ENCODE measurements around the gene LANCL3.

The LANCL3 gene

DNA sequence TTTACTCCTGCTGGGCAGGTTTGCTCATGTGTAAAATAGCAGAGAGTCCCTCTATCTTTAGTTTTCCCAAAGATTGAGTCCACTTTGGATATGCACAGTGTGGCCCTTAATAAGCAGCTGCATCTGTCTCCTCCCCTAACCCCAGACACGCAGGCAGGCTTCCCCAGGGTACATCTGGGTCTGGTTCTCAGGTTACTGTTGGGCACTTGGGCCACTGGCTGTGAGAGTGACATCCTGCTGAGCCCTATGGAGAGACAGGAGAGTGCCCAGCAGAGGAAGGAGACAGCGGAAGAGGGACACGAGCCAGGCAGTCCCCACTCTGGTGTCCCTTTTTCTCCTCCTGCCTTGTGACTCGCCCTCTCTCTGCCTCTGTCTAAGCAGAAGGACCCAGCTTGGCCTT is 130.1 kb downstream of the LANCL3 start:
- no peak overlapping the region for H3K27ac ChIP-seq
- TF ChIP-seq, protein P1, sequence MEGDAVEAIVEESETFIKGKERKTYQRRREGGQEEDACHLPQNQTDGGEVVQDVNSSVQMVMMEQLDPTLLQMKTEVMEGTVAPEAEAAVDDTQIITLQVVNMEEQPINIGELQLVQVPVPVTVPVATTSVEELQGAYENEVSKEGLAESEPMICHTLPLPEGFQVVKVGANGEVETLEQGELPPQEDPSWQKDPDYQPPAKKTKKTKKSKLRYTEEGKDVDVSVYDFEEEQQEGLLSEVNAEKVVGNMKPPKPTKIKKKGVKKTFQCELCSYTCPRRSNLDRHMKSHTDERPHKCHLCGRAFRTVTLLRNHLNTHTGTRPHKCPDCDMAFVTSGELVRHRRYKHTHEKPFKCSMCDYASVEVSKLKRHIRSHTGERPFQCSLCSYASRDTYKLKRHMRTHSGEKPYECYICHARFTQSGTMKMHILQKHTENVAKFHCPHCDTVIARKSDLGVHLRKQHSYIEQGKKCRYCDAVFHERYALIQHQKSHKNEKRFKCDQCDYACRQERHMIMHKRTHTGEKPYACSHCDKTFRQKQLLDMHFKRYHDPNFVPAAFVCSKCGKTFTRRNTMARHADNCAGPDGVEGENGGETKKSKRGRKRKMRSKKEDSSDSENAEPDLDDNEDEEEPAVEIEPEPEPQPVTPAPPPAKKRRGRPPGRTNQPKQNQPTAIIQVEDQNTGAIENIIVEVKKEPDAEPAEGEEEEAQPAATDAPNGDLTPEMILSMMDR (IDR thresholded peaks at IDR 0.05) = no peak
- TF ChIP-seq ZFX (IDR thresholded peaks at IDR 0.05; ENCODE audit: borderline replicate concordance) = no peak

GRCh38 chrX:37711991-37712390 is 140.5 kb downstream of the LANCL3 start:
- TF ChIP-seq, protein P1 (IDR thresholded peaks at IDR 0.05) = no peak
- TF ChIP-seq ZFX (IDR thresholded peaks at IDR 0.05; ENCODE audit: borderline replicate concordance) = no peak
- H3K27ac ChIP-seq = no peak overlapping the region

GRCh38 chrX:37712458-37712857 is 141.0 kb downstream of the LANCL3 start:
- H3K27ac ChIP-seq = no peak overlapping the region
- TF ChIP-seq, protein P1 (IDR thresholded peaks at IDR 0.05) = no peak
- no peak for TF ChIP-seq ZFX (IDR thresholded peaks at IDR 0.05; ENCODE audit: borderline replicate concordance)

- TF ChIP-seq ZFX (IDR thresholded peaks at IDR 0.05; ENCODE audit: borderline replicate concordance) = no peak
- TF ChIP-seq, protein P1 (IDR thresholded peaks at IDR 0.05) = no peak
These were observed 143.0 kb downstream of the LANCL3 start for GRCh38 chrX:37714479-37714878.

DNA sequence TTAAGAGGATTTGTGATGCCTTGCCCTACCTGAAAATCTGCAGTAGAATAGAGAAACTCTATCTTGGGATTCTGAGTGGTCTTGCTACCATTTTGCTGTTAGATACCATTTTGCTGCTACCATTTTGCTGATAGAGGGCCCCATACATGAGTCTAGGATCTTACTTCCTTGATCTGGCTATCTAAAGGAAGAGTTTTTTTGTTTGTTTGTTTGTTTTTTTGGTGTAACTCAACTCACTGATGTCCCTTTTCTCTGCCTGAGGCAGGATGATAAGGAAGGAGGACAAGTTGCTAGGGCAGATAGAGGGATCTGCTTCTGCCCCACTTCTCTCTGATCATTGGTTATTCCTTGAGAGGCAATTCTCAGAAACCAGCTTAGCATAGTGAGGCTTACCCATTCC is 145.1 kb downstream of the LANCL3 start:
- H3K27ac ChIP-seq = no peak overlapping the region
- no peak for TF ChIP-seq ZFX (IDR thresholded peaks at IDR 0.05; ENCODE audit: borderline replicate concordance)
- TF ChIP-seq, protein P1 (IDR thresholded peaks at IDR 0.05) = no peak

More at GRCh38 chrX:37714479-37714878, 143.0 kb downstream of the LANCL3 start:
- H3K27ac ChIP-seq = no peak overlapping the region

- no peak overlapping the region for H3K27ac ChIP-seq
- TF ChIP-seq, protein P1 (IDR thresholded peaks at IDR 0.05) = no peak
- TF ChIP-seq ZFX (IDR thresholded peaks at IDR 0.05; ENCODE audit: borderline replicate concordance) = no peak
These were observed 146.2 kb downstream of the LANCL3 start for GRCh38 chrX:37717708-37718107.

GRCh38 chrX:37722595-37722994 is 151.1 kb downstream of the LANCL3 start:
- no peak overlapping the region for H3K27ac ChIP-seq
- TF ChIP-seq, protein P1 (IDR thresholded peaks at IDR 0.05) = no peak
- TF ChIP-seq ZFX (IDR thresholded peaks at IDR 0.05; ENCODE audit: borderline replicate concordance) = no peak
